Endodermal cell (in vitro differentiated cells): ENCODE measurements around the gene TBR1. TPM values are rescaled to one million over a fixed set of nuclear protein-coding genes. Genes with fewer than 3 reads are reported as not detected.
A peak's percentile ranks its signal among the peaks of the same experiment; 100 is the strongest.

Source experiments
- DNase-seq: peaks from one replicate; pipeline ENCODE4 v3.0.0-alpha.2; 2017
- H3K27ac ChIP-seq: 2 replicates; pipeline ENCODE4 v1.5.1; 2013; ENCODE audit warnings: mild to moderate bottlenecking, low read depth, low read length, moderate library complexity
- H3K27me3 ChIP-seq: 2 replicates; pipeline ENCODE4 v1.6.1; 2013; ENCODE audit warnings: mild to moderate bottlenecking, low read length, moderate library complexity; ENCODE audit not compliant: insufficient read depth, control insufficient read depth, poor library complexity, severe bottlenecking
- H3K36me3 ChIP-seq: 2 replicates; pipeline ENCODE4 v1.7.0; 2013; ENCODE audit warnings: mild to moderate bottlenecking, low read length, moderate library complexity; ENCODE audit not compliant: control insufficient read depth, insufficient read depth
- H3K4me1 ChIP-seq: one replicate; pipeline ENCODE4 v1.7.0; 2013; ENCODE audit warnings: low read length; ENCODE audit not compliant: control insufficient read depth, insufficient read depth
- H3K4me3 ChIP-seq: 2 replicates; pipeline ENCODE4 v1.5.1; 2013; ENCODE audit warnings: mild to moderate bottlenecking, low read length, moderate library complexity
- H3K9ac ChIP-seq: 2 replicates; pipeline ENCODE4 v1.6.1; 2013; ENCODE audit warnings: mild to moderate bottlenecking, low read length, moderate library complexity; ENCODE audit not compliant: poor library complexity, severe bottlenecking; ENCODE audit errors: extremely low read depth
- H3K9me3 ChIP-seq: 2 replicates; pipeline ENCODE4 v1.6.1; 2013; ENCODE audit warnings: mild to moderate bottlenecking, low read length, moderate library complexity; ENCODE audit not compliant: control insufficient read depth
- H3K27ac Mint-ChIP-seq: 2 replicates; pipeline ENCODE4 v1.8.0; 2020; ENCODE audit warnings: mixed read lengths
- H3K27me3 Mint-ChIP-seq: 2 replicates; pipeline ENCODE4 v1.8.0; 2021; ENCODE audit warnings: mild to moderate bottlenecking, mixed read lengths; ENCODE audit not compliant: insufficient read depth
- H3K36me3 Mint-ChIP-seq: 2 replicates; pipeline ENCODE4 v1.8.0; 2020; ENCODE audit warnings: low read depth, mixed read lengths
- H3K4me1 Mint-ChIP-seq: 2 replicates; pipeline ENCODE4 v1.8.0; 2020; ENCODE audit warnings: mixed read lengths
- H3K4me3 Mint-ChIP-seq: 2 replicates; pipeline ENCODE4 v1.8.0; 2020; ENCODE audit warnings: mild to moderate bottlenecking, moderate library complexity, mixed read lengths
- H3K9me3 Mint-ChIP-seq: 2 replicates; pipeline ENCODE4 v1.8.0; 2020; ENCODE audit warnings: mild to moderate bottlenecking, mixed read lengths
- WGBS, 2 experiments: methylation state at CpG; one replicate each; pipeline versions ENCODE4 v1.1.5 to v1.1.7; 2013; ENCODE audit warnings: missing lambda C conversion rate in 2 of 2, mixed read lengths in 1 of 2; ENCODE audit not compliant: insufficient coverage in 1 of 2, insufficient read length in 1 of 2; 5-methylcytosine and 5-hydroxymethylcytosine counted together
- total RNA-seq, 2 donors: library from RNA; stranded (reverse); fragmentation: NEBNext Ultra II Directional in 1 of 2; extraction: Animal tissue kit (Norgen Biotek cat#: 25700) in 1 of 2; gene quantifications; 2 replicates in 1 of 2; 3 replicates in 1 of 2; pipeline ENCODE4 v1.2.1, GENCODE V29; 2021
- TF ChIP-seq, protein P1 (sequence below): fragments of 200-600 bp; sonication (generic); conservative IDR thresholded peaks from 2 replicates; pipeline ENCODE4 v1.5.0; 2021; ENCODE audit warnings: antibody characterized with exemption, mild to moderate bottlenecking

Gene TBR1
- total RNA-seq, 2 donors from 2014 or later, result 1.2 to 2.4 TPM

DNA sequence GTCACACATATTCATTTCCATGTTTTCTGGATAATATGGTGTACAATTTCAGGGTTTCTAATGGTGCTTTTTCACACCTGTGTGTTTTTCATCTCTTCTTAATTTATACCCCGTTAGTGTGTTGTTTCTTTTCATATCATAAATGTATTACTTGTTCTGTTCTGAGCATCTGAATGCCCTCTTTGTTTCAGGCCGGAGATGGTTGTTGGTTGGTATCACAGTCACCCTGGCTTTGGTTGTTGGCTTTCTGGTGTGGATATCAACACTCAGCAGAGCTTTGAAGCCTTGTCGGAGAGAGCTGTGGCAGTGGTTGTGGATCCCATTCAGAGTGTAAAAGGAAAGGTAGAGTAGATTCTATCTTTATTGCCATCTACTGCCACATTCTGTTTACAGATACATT lies 45.1 kb upstream of the TBR1 start:
- no peaks in the 10 kb centered on the region for H3K9me3 ChIP-seq
- no peak overlapping the region for H3K4me3 ChIP-seq
- no peaks in the 10 kb centered on the region for H3K27me3 ChIP-seq
- Mint-ChIP-seq H3K27me3 (no peaks in the 10 kb centered on the region), H3K9me3 (no peaks in the 10 kb centered on the region), H3K36me3 (peaks cover 8% of the 10 kb centered on the region), H3K4me3 (no peak overlapping the region), H3K27ac (peak overlapping the region; percentile 54), H3K4me1 (peaks cover 55% of the 10 kb centered on the region)
- 78% methylated on average over 2 of the region's 3 CpGs; no CpG with 5 or more reads in 1 of the 2 experiments for WGBS, 2 experiments
- H3K4me1 ChIP-seq, result peaks cover 13% of the 10 kb centered on the region
- no peak overlapping the region for H3K27ac ChIP-seq
- H3K9ac ChIP-seq, result no peak overlapping the region
- TF ChIP-seq, protein P1, sequence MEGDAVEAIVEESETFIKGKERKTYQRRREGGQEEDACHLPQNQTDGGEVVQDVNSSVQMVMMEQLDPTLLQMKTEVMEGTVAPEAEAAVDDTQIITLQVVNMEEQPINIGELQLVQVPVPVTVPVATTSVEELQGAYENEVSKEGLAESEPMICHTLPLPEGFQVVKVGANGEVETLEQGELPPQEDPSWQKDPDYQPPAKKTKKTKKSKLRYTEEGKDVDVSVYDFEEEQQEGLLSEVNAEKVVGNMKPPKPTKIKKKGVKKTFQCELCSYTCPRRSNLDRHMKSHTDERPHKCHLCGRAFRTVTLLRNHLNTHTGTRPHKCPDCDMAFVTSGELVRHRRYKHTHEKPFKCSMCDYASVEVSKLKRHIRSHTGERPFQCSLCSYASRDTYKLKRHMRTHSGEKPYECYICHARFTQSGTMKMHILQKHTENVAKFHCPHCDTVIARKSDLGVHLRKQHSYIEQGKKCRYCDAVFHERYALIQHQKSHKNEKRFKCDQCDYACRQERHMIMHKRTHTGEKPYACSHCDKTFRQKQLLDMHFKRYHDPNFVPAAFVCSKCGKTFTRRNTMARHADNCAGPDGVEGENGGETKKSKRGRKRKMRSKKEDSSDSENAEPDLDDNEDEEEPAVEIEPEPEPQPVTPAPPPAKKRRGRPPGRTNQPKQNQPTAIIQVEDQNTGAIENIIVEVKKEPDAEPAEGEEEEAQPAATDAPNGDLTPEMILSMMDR, result no peak
- DNase-seq, result no peak
- peaks cover 33% of the 10 kb centered on the region for H3K36me3 ChIP-seq

DNA sequence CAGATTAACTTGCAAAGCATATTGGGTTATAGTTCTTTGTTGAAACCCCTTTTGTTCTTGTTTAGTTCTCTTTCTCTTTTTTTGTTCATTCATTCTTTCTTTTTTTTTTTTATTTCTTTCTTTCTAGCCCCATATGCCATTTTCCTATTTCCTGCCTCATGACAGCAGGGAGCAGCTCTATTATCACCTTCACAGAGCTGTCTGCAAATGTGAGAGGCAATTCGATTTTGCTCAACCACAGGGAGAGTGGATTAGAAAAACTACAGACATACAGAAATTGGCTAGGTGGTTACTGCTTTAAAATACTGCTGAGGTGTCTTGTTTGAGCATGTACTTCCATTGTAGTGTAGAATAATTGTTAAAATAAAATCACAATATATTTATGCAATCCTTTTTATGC lies 44.2 kb upstream of the TBR1 start:
- no peak overlapping the region for H3K27ac ChIP-seq
- H3K4me3 Mint-ChIP-seq, result peak overlapping the region; percentile 27
- no peaks in the 10 kb centered on the region for H3K9me3 ChIP-seq
- no peaks in the 10 kb centered on the region for H3K27me3 Mint-ChIP-seq
- peaks cover 10% of the 10 kb centered on the region for H3K36me3 Mint-ChIP-seq
- no peak overlapping the region for H3K9ac ChIP-seq
- TF ChIP-seq, protein P1, result no peak
- no peaks in the 10 kb centered on the region for H3K9me3 Mint-ChIP-seq
- no peak overlapping the region for H3K27ac Mint-ChIP-seq
- peaks cover 15% of the 10 kb centered on the region for H3K4me1 ChIP-seq
- peak; percentile 58 for DNase-seq
- 0 to 7% methylated on average over 1 of the region's 1 CpG for WGBS, 2 experiments
- no peaks in the 10 kb centered on the region for H3K27me3 ChIP-seq
- H3K4me3 ChIP-seq, result no peak overlapping the region
- H3K36me3 ChIP-seq, result peaks cover 41% of the 10 kb centered on the region
- peaks cover 49% of the 10 kb centered on the region for H3K4me1 Mint-ChIP-seq

DNA sequence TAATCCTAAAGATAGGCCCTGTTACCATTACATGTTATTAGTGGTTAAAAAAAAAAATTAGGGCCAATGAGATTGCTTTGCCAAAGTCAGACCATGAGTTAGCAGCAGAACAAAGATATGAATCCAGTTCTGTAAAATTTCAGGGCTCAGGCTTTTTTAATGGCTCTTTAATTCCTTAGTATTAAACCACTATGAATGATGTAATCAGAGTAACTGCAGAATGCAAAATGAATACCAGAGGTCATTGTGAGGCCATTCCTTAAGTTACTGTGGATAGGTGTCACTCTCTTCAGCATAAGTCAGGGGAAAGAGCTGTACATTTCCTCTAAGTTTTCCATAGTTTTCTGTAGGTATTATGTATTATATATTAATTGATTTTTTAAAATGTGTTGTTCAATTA lies 42.2 kb upstream of the TBR1 start:
- H3K4me3 ChIP-seq, result no peak overlapping the region
- no peak overlapping the region for H3K9ac ChIP-seq
- H3K9me3 Mint-ChIP-seq, result no peaks in the 10 kb centered on the region
- no peak overlapping the region for H3K27ac ChIP-seq
- peaks cover 14% of the 10 kb centered on the region for H3K4me1 ChIP-seq
- peaks cover 10% of the 10 kb centered on the region for H3K36me3 Mint-ChIP-seq
- H3K4me3 Mint-ChIP-seq, result no peak overlapping the region
- no peak overlapping the region for H3K27ac Mint-ChIP-seq
- H3K9me3 ChIP-seq, result no peaks in the 10 kb centered on the region
- no peak for DNase-seq
- TF ChIP-seq, protein P1, result no peak
- peaks cover 40% of the 10 kb centered on the region for H3K36me3 ChIP-seq
- H3K27me3 Mint-ChIP-seq, result no peaks in the 10 kb centered on the region
- no peaks in the 10 kb centered on the region for H3K27me3 ChIP-seq
- peaks cover 45% of the 10 kb centered on the region for H3K4me1 Mint-ChIP-seq
